Astrocyte (in vitro differentiated cells and primary cell): ENCODE results near the gene PDLIM7.
A peak's percentile ranks its signal among the peaks of the same experiment; 100 is the strongest.

ENCODE experiments used
- EZH2 ChIP-seq: IDR thresholded peaks from 2 replicates; pipeline ENCODE4 v1.6.1; 2012; ENCODE audit warnings: mild to moderate bottlenecking, low read length, inconsistent platforms; ENCODE audit not compliant: insufficient read depth
- TF ChIP-seq, protein P1 (sequence below): IDR thresholded peaks from 2 replicates; pipeline ENCODE4 v1.5.1; 2011; ENCODE audit warnings: low read depth, mild to moderate bottlenecking, inconsistent platforms, low read length, moderate library complexity; ENCODE audit not compliant: insufficient read depth

DNA sequence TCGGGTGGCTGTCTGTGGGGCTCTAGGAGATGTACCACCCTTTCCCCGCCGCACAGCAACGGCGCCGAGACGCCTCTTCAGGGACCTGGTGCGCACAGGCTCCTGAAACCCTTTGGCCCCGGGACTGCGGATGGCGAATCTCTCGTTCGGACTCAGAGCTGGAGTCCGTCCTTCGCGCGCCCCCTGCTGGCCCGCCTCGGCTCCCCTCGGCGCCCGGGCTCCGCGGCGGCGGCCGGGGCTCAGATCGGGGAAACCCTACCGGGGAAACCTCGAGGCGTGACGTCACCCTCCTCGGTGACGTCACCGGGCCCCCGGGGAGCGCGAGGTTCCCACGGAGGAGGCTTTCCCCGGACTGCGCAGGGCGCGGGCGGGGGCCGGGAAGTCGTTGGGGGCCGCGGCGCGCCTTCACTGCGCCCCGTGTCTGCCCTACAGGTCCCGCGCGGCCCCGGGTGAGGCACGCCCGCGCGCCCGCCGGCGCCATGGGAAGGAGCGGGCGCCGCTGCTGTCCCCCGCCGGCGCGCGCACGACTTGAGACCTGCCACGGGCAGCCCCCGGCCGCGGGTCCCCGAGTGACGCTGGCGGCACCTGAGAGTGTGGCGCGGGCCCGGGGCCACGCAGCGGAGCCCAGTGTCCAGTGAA, 42.9 kb downstream of the PDLIM7 start:
- TF ChIP-seq EZH2 = no peak
- TF ChIP-seq, protein P1, sequence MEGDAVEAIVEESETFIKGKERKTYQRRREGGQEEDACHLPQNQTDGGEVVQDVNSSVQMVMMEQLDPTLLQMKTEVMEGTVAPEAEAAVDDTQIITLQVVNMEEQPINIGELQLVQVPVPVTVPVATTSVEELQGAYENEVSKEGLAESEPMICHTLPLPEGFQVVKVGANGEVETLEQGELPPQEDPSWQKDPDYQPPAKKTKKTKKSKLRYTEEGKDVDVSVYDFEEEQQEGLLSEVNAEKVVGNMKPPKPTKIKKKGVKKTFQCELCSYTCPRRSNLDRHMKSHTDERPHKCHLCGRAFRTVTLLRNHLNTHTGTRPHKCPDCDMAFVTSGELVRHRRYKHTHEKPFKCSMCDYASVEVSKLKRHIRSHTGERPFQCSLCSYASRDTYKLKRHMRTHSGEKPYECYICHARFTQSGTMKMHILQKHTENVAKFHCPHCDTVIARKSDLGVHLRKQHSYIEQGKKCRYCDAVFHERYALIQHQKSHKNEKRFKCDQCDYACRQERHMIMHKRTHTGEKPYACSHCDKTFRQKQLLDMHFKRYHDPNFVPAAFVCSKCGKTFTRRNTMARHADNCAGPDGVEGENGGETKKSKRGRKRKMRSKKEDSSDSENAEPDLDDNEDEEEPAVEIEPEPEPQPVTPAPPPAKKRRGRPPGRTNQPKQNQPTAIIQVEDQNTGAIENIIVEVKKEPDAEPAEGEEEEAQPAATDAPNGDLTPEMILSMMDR = peak; percentile 57
